Measurements from ENCODE around the gene UBR3.
"Not testable (repeated sequence)": the region's sequence is repeated elsewhere in the genome, so short reads cannot be mapped to it uniquely, and the experiment has no call there.

GRCh38 chr2:169936652-169937051 is 109.4 kb downstream of the UBR3 start:
- not testable (repeated sequence) for TF ChIP-seq POLR2AphosphoS5, POLR2A, SPI1 (IDR thresholded peaks at IDR 0.05; ENCODE audit: low read depth, low read length)

Data from GM12891 (cell line).